Adrenal gland (tissue), 5 donors: Measurements from ENCODE around the gene DOK3.

Experiments
- POLR2A ChIP-seq, 2 donors: fragments of 450-650 bp; IDR thresholded peaks; one replicate each; pipeline ENCODE4 v1.6.1; 2017; ENCODE audit warnings: antibody characterized with exemption in 2 of 2, mild to moderate bottlenecking in 2 of 2, moderate library complexity in 1 of 2
- TF ChIP-seq, protein P1 (sequence below), 6 experiments: fragments of 450-650 bp in 4 of 6; fragments of 200-600 bp in 2 of 6; sonication (generic) in 1 of 6; IDR thresholded peaks; 1 replicate in 5 of 6; 2 replicates in 1 of 6; pipeline versions ENCODE4 v1.5.1 to v1.8.0; 2016 to 2021; ENCODE audit warnings: antibody characterized with exemption in 6 of 6, mild to moderate bottlenecking in 2 of 6, moderate library complexity in 1 of 6
- donor health status: DM: no; HTN: no; CAD: no.

- TF ChIP-seq, protein P1, sequence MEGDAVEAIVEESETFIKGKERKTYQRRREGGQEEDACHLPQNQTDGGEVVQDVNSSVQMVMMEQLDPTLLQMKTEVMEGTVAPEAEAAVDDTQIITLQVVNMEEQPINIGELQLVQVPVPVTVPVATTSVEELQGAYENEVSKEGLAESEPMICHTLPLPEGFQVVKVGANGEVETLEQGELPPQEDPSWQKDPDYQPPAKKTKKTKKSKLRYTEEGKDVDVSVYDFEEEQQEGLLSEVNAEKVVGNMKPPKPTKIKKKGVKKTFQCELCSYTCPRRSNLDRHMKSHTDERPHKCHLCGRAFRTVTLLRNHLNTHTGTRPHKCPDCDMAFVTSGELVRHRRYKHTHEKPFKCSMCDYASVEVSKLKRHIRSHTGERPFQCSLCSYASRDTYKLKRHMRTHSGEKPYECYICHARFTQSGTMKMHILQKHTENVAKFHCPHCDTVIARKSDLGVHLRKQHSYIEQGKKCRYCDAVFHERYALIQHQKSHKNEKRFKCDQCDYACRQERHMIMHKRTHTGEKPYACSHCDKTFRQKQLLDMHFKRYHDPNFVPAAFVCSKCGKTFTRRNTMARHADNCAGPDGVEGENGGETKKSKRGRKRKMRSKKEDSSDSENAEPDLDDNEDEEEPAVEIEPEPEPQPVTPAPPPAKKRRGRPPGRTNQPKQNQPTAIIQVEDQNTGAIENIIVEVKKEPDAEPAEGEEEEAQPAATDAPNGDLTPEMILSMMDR (IDR thresholded peaks at IDR 0.05) = no peak
- no peak for TF ChIP-seq POLR2A (IDR thresholded peaks at IDR 0.05)
Measured at GRCh38 chr5:177555665-177556064, 46.0 kb upstream of the DOK3 start.
